GM19395 (cell line): ENCODE data around the gene RAB44.

Source experiments
- ATAC-seq: cut with Tn5 transposase; IDR thresholded peaks from one replicate; pipeline ENCODE4 v1.9.1; 2021; ENCODE audit warnings: mild to moderate bottlenecking, moderate library complexity; ENCODE audit not compliant: unreplicated experiment

The RAB44 gene

GRCh38 chr6:36730424-36731380, 33.1 kb downstream of the RAB44 start:
- no peak for ATAC-seq

- no peak for ATAC-seq
These were observed 34.1 kb downstream of the RAB44 start for GRCh38 chr6:36731622-36732310.

GRCh38 chr6:36733300-36733699, 35.7 kb downstream of the RAB44 start:
- no peak for ATAC-seq

GRCh38 chr6:36734486-36735060, 36.9 kb downstream of the RAB44 start:
- ATAC-seq: no peak

- ATAC-seq: no peak
These were observed 37.8 kb downstream of the RAB44 start for GRCh38 chr6:36735110-36736071.

- no peak for ATAC-seq
These were observed 39.6 kb downstream of the RAB44 start for GRCh38 chr6:36737043-36737785.

- no peak for ATAC-seq
These were observed 40.5 kb downstream of the RAB44 start for GRCh38 chr6:36738108-36738507.

- ATAC-seq: no peak
These were observed 42.6 kb downstream of the RAB44 start for GRCh38 chr6:36739947-36740817.

GRCh38 chr6:36740818-36741179, 43.2 kb downstream of the RAB44 start:
- ATAC-seq: no peak

- no peak for ATAC-seq
These were observed 44.5 kb downstream of the RAB44 start for GRCh38 chr6:36742146-36742545.

- ATAC-seq: no peak
These were observed 45.4 kb downstream of the RAB44 start for GRCh38 chr6:36743032-36743431.

- no peak for ATAC-seq
These were observed 46.1 kb downstream of the RAB44 start for GRCh38 chr6:36743538-36744303.

- ATAC-seq: no peak
These were observed 46.7 kb downstream of the RAB44 start for GRCh38 chr6:36744304-36744673.

- ATAC-seq: no peak
These were observed 47.7 kb downstream of the RAB44 start for GRCh38 chr6:36745283-36745682.

GRCh38 chr6:36745836-36746235, 48.2 kb downstream of the RAB44 start:
- no peak for ATAC-seq

GRCh38 chr6:36746251-36746650, 48.6 kb downstream of the RAB44 start:
- ATAC-seq: no peak

- no peak for ATAC-seq
These were observed 52.3 kb downstream of the RAB44 start for GRCh38 chr6:36749829-36750489.

GRCh38 chr6:36751091-36751490, 53.5 kb downstream of the RAB44 start:
- no peak for ATAC-seq
